Endodermal cell (in vitro differentiated cells): ENCODE results near the gene FAM228B. TPM values are rescaled to one million over a fixed set of nuclear protein-coding genes. Genes with fewer than 3 reads are reported as not detected.
"Not testable (repeated sequence)": the region's sequence is repeated elsewhere in the genome, so short reads cannot be mapped to it uniquely, and the experiment has no call there.

Experiments
- DNase-seq: peaks from one replicate; pipeline ENCODE4 v3.0.0-alpha.2; 2017
- H3K27ac ChIP-seq: 2 replicates; pipeline ENCODE4 v1.5.1; 2013; ENCODE audit warnings: mild to moderate bottlenecking, low read depth, low read length, moderate library complexity
- H3K27me3 ChIP-seq: 2 replicates; pipeline ENCODE4 v1.6.1; 2013; ENCODE audit warnings: mild to moderate bottlenecking, low read length, moderate library complexity; ENCODE audit not compliant: insufficient read depth, control insufficient read depth, poor library complexity, severe bottlenecking
- H3K36me3 ChIP-seq: 2 replicates; pipeline ENCODE4 v1.7.0; 2013; ENCODE audit warnings: mild to moderate bottlenecking, low read length, moderate library complexity; ENCODE audit not compliant: control insufficient read depth, insufficient read depth
- H3K4me1 ChIP-seq: one replicate; pipeline ENCODE4 v1.7.0; 2013; ENCODE audit warnings: low read length; ENCODE audit not compliant: control insufficient read depth, insufficient read depth
- H3K4me3 ChIP-seq: 2 replicates; pipeline ENCODE4 v1.5.1; 2013; ENCODE audit warnings: mild to moderate bottlenecking, low read length, moderate library complexity
- H3K9ac ChIP-seq: 2 replicates; pipeline ENCODE4 v1.6.1; 2013; ENCODE audit warnings: mild to moderate bottlenecking, low read length, moderate library complexity; ENCODE audit not compliant: poor library complexity, severe bottlenecking; ENCODE audit errors: extremely low read depth
- H3K9me3 ChIP-seq: 2 replicates; pipeline ENCODE4 v1.6.1; 2013; ENCODE audit warnings: mild to moderate bottlenecking, low read length, moderate library complexity; ENCODE audit not compliant: control insufficient read depth
- H3K27ac Mint-ChIP-seq: 2 replicates; pipeline ENCODE4 v1.8.0; 2020; ENCODE audit warnings: mixed read lengths
- H3K27me3 Mint-ChIP-seq: 2 replicates; pipeline ENCODE4 v1.8.0; 2021; ENCODE audit warnings: mild to moderate bottlenecking, mixed read lengths; ENCODE audit not compliant: insufficient read depth
- H3K36me3 Mint-ChIP-seq: 2 replicates; pipeline ENCODE4 v1.8.0; 2020; ENCODE audit warnings: low read depth, mixed read lengths
- H3K4me1 Mint-ChIP-seq: 2 replicates; pipeline ENCODE4 v1.8.0; 2020; ENCODE audit warnings: mixed read lengths
- H3K4me3 Mint-ChIP-seq: 2 replicates; pipeline ENCODE4 v1.8.0; 2020; ENCODE audit warnings: mild to moderate bottlenecking, moderate library complexity, mixed read lengths
- H3K9me3 Mint-ChIP-seq: 2 replicates; pipeline ENCODE4 v1.8.0; 2020; ENCODE audit warnings: mild to moderate bottlenecking, mixed read lengths
- WGBS, 2 experiments: methylation state at CpG; one replicate each; pipeline versions ENCODE4 v1.1.5 to v1.1.7; 2013; ENCODE audit warnings: missing lambda C conversion rate in 2 of 2, mixed read lengths in 1 of 2; ENCODE audit not compliant: insufficient coverage in 1 of 2, insufficient read length in 1 of 2; 5-methylcytosine and 5-hydroxymethylcytosine counted together
- total RNA-seq, 2 donors: library from RNA; stranded (reverse); fragmentation: NEBNext Ultra II Directional in 1 of 2; extraction: Animal tissue kit (Norgen Biotek cat#: 25700) in 1 of 2; gene quantifications; 2 replicates in 1 of 2; 3 replicates in 1 of 2; pipeline ENCODE4 v1.2.1, GENCODE V29; 2021
- TF ChIP-seq, protein P1 (sequence below): fragments of 200-600 bp; sonication (generic); conservative IDR thresholded peaks from 2 replicates; pipeline ENCODE4 v1.5.0; 2021; ENCODE audit warnings: antibody characterized with exemption, mild to moderate bottlenecking

Gene FAM228B
- total RNA-seq, 2 donors from 2014 or later, result 13.2 to 14.6 TPM

DNA sequence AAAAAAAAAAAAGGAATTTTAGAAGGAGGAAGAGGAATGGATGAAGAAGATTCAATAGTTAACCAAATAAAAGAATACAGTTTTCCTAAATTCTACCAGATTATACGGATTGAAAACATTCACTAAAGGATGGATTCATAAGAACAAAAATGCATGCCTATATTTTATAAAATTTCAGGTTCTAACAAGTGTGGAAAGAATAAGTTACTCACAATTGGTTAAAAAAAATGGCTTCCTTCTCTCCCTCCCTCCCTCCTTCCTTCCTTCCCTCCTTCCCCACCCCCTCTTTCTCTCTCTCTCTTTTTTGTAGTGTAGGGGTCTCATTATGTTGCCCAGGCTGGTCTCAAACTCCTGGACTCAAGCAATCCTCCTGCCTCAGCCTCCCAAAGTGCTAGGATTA lies 37.0 kb upstream of the FAM228B start:
- H3K4me1 ChIP-seq, result no peaks in the 10 kb centered on the region
- no peak overlapping the region for H3K27ac ChIP-seq
- DNase-seq, result no peak
- no peaks in the 10 kb centered on the region for H3K9me3 ChIP-seq
- TF ChIP-seq, protein P1, sequence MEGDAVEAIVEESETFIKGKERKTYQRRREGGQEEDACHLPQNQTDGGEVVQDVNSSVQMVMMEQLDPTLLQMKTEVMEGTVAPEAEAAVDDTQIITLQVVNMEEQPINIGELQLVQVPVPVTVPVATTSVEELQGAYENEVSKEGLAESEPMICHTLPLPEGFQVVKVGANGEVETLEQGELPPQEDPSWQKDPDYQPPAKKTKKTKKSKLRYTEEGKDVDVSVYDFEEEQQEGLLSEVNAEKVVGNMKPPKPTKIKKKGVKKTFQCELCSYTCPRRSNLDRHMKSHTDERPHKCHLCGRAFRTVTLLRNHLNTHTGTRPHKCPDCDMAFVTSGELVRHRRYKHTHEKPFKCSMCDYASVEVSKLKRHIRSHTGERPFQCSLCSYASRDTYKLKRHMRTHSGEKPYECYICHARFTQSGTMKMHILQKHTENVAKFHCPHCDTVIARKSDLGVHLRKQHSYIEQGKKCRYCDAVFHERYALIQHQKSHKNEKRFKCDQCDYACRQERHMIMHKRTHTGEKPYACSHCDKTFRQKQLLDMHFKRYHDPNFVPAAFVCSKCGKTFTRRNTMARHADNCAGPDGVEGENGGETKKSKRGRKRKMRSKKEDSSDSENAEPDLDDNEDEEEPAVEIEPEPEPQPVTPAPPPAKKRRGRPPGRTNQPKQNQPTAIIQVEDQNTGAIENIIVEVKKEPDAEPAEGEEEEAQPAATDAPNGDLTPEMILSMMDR, result no peak
- Mint-ChIP-seq H3K9me3 (no peaks in the 10 kb centered on the region), H3K4me3 (no peak overlapping the region), H3K27ac (no peak overlapping the region), H3K4me1 (peaks cover 4% of the 10 kb centered on the region), H3K36me3 (peaks cover 11% of the 10 kb centered on the region), H3K27me3 (no peaks in the 10 kb centered on the region)
- WGBS, 2 experiments, result no CpG with 5 or more reads among the region's 1 CpG
- H3K27me3 ChIP-seq, result no peaks in the 10 kb centered on the region
- no peak overlapping the region for H3K4me3 ChIP-seq
- H3K9ac ChIP-seq, result no peak overlapping the region
- H3K36me3 ChIP-seq, result peaks cover 14% of the 10 kb centered on the region

- Histone ChIP-seq H3K27ac (no peak overlapping the region), H3K36me3 (peaks cover 9% of the 10 kb centered on the region), H3K27me3 (no peaks in the 10 kb centered on the region), H3K4me3 (no peak overlapping the region), H3K9ac (no peak overlapping the region), H3K4me1 (no peaks in the 10 kb centered on the region), H3K9me3 (no peaks in the 10 kb centered on the region)
- Mint-ChIP-seq H3K36me3 (peaks cover 10% of the 10 kb centered on the region), H3K4me3 (no peak overlapping the region), H3K4me1 (peaks cover 4% of the 10 kb centered on the region), H3K27ac (no peak overlapping the region), H3K27me3 (no peaks in the 10 kb centered on the region), H3K9me3 (no peaks in the 10 kb centered on the region)
- DNase-seq, result no peak
- 90 to 94% methylated on average over 2 to 3 of the region's 3 CpGs for WGBS, 2 experiments
- TF ChIP-seq, protein P1, result no peak
These were observed 36.2 kb upstream of the FAM228B start for GRCh38 chr2:24087032-24087431.

DNA sequence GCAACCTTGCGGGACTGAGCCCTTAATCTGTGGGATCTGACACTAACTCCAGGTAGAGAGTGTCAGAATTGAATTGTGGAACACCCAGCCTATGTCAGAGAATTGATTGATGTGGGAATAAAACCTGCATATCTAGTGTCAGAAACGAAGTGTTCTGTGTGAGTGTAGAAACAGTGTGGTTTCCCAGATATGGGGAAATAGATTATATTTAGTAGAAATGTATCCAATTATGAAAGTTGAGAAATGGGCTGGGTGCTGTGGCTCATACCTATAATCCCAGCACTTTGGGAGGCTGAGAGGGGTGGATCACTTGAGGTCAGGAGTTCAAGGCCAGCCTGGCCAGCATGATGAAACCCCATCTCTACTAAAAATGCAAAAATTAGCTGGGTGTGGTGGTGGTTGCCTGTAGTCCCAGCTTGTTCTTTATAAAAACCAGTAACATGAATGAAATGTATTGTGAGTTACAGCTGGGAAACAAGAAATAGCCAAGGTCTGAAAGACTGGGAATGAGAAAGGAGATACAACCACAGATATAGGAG lies 34.4 kb upstream of the FAM228B start:
- 90 to 93% methylated on average over 2 of the region's 2 CpGs for WGBS, 2 experiments
- no peaks in the 10 kb centered on the region for H3K27me3 ChIP-seq
- H3K4me1 ChIP-seq, result no peaks in the 10 kb centered on the region
- H3K4me3 ChIP-seq, result no peak overlapping the region
- no peak for DNase-seq
- no peak overlapping the region for H3K27ac ChIP-seq
- Mint-ChIP-seq H3K36me3 (peaks cover 2% of the 10 kb centered on the region), H3K4me1 (peaks cover 4% of the 10 kb centered on the region), H3K27me3 (no peaks in the 10 kb centered on the region), H3K4me3 (no peak overlapping the region), H3K27ac (no peak overlapping the region), H3K9me3 (no peaks in the 10 kb centered on the region)
- TF ChIP-seq, protein P1, result no peak
- H3K9ac ChIP-seq, result no peak overlapping the region
- H3K36me3 ChIP-seq, result no peaks in the 10 kb centered on the region
- no peaks in the 10 kb centered on the region for H3K9me3 ChIP-seq

DNA sequence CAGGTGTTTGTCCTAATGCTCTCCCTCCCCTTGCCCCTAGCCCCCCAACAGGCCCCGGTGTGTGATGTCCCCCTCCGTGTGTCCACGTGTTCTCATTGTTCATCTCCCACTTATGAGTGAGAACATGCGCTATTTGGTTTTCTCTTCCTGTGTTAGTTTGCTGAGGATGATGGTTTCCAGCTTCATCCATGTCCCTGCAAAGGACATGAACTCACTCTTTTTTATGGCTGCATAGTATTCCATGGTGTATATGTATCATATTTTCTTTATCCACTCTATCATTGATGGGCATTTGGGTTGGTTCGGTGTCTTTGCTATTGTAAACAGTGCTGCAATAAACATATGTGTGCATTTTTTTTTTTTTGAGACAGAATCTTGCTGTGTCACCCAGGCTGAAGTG lies 30.0 kb upstream of the FAM228B start:
- H3K4me1 Mint-ChIP-seq, H3K9ac ChIP-seq, H3K4me3 Mint-ChIP-seq, H3K27me3 Mint-ChIP-seq, H3K9me3 ChIP-seq, H3K27ac ChIP-seq, H3K9me3 Mint-ChIP-seq, DNase-seq, H3K36me3 ChIP-seq, H3K27me3 ChIP-seq, H3K27ac Mint-ChIP-seq, H3K4me1 ChIP-seq, H3K4me3 ChIP-seq: not testable (repeated sequence)
- WGBS, 2 experiments, result 92 to 98% methylated on average over 2 to 4 of the region's 5 CpGs
- H3K36me3 Mint-ChIP-seq, result peaks cover 13% of the 10 kb centered on the region

GRCh38 chr2:24095171-24095677 lies 28.0 kb upstream of the FAM228B start:
- H3K4me1 Mint-ChIP-seq, H3K9ac ChIP-seq, H3K9me3 Mint-ChIP-seq, H3K9me3 ChIP-seq, H3K4me3 ChIP-seq, H3K27ac ChIP-seq, H3K27me3 ChIP-seq, H3K36me3 ChIP-seq, H3K27ac Mint-ChIP-seq, H3K4me1 ChIP-seq: not testable (repeated sequence)
- Mint-ChIP-seq H3K4me3 (peak overlapping the region; percentile 21), H3K36me3 (peaks cover 11% of the 10 kb centered on the region), H3K27me3 (peaks cover 17% of the 10 kb centered on the region)
- peak; percentile 54 for DNase-seq
- 64 to 71% methylated on average over 9 to 17 of the region's 17 CpGs for WGBS, 2 experiments
